Measurements from ENCODE around the gene KLK1. TPM values are rescaled to one million over a fixed set of nuclear protein-coding genes. Genes with fewer than 3 reads are reported as not detected.

Gene KLK1
- total RNA-seq, 2 experiments from 2014 or later: 0.65 to 0.83 TPM

GRCh38 chr19:50861496-50862286 lies 38.1 kb upstream of the KLK1 start:
- ChIA-PET CTCF (no interaction called here), POLR2A (no interaction called here)
- DNase-seq (no peak), ATAC-seq (no peak)
- Mint-ChIP-seq H3K4me1 (ENCODE audit: low read depth) (no peaks in the 10 kb centered on the region), H3K4me3 (no peak overlapping the region), H3K9me3 (no peaks in the 10 kb centered on the region), H3K27me3 (peaks cover 39% of the 10 kb centered on the region), H3K36me3 (ENCODE audit: low read depth) (no peaks in the 10 kb centered on the region), H3K27ac (no peak overlapping the region)
- intact Hi-C loops (cut with micrococcal nuclease): no loop called here
- TF ChIP-seq, protein P1, sequence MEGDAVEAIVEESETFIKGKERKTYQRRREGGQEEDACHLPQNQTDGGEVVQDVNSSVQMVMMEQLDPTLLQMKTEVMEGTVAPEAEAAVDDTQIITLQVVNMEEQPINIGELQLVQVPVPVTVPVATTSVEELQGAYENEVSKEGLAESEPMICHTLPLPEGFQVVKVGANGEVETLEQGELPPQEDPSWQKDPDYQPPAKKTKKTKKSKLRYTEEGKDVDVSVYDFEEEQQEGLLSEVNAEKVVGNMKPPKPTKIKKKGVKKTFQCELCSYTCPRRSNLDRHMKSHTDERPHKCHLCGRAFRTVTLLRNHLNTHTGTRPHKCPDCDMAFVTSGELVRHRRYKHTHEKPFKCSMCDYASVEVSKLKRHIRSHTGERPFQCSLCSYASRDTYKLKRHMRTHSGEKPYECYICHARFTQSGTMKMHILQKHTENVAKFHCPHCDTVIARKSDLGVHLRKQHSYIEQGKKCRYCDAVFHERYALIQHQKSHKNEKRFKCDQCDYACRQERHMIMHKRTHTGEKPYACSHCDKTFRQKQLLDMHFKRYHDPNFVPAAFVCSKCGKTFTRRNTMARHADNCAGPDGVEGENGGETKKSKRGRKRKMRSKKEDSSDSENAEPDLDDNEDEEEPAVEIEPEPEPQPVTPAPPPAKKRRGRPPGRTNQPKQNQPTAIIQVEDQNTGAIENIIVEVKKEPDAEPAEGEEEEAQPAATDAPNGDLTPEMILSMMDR (IDR thresholded peaks at IDR 0.05): no peak

DNA sequence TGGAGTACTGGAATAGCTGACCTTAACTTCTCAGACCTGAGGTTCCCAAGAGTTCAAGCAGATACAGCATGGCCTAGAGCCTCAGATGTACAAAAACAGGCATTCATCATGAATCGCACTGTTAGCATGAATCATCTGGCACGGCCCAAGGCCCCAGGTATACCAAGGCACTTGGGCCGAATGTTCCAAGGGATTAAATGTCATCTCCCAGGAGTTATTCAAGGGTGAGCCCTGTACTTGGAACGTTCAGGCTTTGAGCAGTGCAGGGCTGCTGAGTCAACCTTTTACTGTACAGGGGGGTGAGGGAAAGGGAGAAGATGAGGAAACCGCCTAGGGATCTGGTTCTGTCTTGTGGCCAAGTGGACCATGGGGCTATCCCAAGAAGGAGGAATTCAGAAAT lies 37.4 kb upstream of the KLK1 start:
- DNase-seq (no peak), ATAC-seq (no peak)
- peaks cover 36% of the 10 kb centered on the region for H3K27me3 Mint-ChIP-seq
- intact Hi-C loops (cut with micrococcal nuclease): no loop called here
- ChIA-PET POLR2A (no interaction called here), CTCF (no interaction called here)
- H3K27ac Mint-ChIP-seq: no peak overlapping the region
- H3K4me1 Mint-ChIP-seq (ENCODE audit: low read depth): no peaks in the 10 kb centered on the region
- no peaks in the 10 kb centered on the region for H3K36me3 Mint-ChIP-seq (ENCODE audit: low read depth)
- TF ChIP-seq, protein P1 (IDR thresholded peaks at IDR 0.05): no peak
- no peak overlapping the region for H3K4me3 Mint-ChIP-seq
- H3K9me3 Mint-ChIP-seq: no peaks in the 10 kb centered on the region

- ChIA-PET POLR2A (no interaction called here), CTCF (interaction anchor here (0.6 kb wide), 1 partner anchor 46 kb away, joined by 3 read pairs; no protein-coding TSS in a partner anchor)
- TF ChIP-seq, protein P1 (IDR thresholded peaks at IDR 0.05): no peak
- DNase-seq (no peak), ATAC-seq (no peak)
- Mint-ChIP-seq H3K4me3 (no peak overlapping the region), H3K27me3 (peaks cover 38% of the 10 kb centered on the region), H3K4me1 (ENCODE audit: low read depth) (no peaks in the 10 kb centered on the region), H3K36me3 (ENCODE audit: low read depth) (no peaks in the 10 kb centered on the region), H3K27ac (no peak overlapping the region), H3K9me3 (no peaks in the 10 kb centered on the region)
- intact Hi-C loops (cut with micrococcal nuclease): no loop called here
Measured at GRCh38 chr19:50859849-50860248, 36.3 kb upstream of the KLK1 start.

DNA sequence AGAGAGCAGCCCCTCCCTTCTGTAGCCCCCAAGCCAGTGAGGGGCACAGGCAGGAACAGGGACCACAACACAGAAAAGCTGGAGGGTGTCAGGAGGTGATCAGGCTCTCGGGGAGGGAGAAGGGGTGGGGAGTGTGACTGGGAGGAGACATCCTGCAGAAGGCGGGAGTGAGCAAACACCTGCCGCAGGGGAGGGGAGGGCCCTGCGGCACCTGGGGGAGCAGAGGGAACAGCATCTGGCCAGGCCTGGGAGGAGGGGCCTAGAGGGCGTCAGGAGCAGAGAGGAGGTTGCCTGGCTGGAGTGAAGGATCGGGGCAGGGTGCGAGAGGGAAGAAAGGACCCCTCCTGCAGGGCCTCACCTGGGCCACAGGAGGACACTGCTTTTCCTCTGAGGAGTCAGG lies 35.3 kb upstream of the KLK1 start:
- Mint-ChIP-seq H3K9me3 (no peaks in the 10 kb centered on the region), H3K36me3 (ENCODE audit: low read depth) (no peaks in the 10 kb centered on the region), H3K27me3 (peaks cover 43% of the 10 kb centered on the region), H3K4me1 (ENCODE audit: low read depth) (no peaks in the 10 kb centered on the region), H3K27ac (no peak overlapping the region), H3K4me3 (no peak overlapping the region)
- CTCF ChIA-PET: no interaction called here
- ATAC-seq (no peak), DNase-seq (no peak)
- intact Hi-C loops (cut with micrococcal nuclease): no loop called here
- TF ChIP-seq, protein P1 (IDR thresholded peaks at IDR 0.05): no peak
- POLR2A ChIA-PET: interaction anchor here (0.6 kb wide), 1 partner anchor 192 kb away, joined by 3 read pairs; no protein-coding TSS in a partner anchor

- Mint-ChIP-seq H3K27ac (no peak overlapping the region), H3K4me3 (no peak overlapping the region), H3K9me3 (no peaks in the 10 kb centered on the region), H3K27me3 (peaks cover 42% of the 10 kb centered on the region), H3K4me1 (ENCODE audit: low read depth) (no peaks in the 10 kb centered on the region), H3K36me3 (ENCODE audit: low read depth) (no peaks in the 10 kb centered on the region)
- CTCF ChIA-PET: no interaction called here
- POLR2A ChIA-PET: no interaction called here
- TF ChIP-seq, protein P1 (IDR thresholded peaks at IDR 0.05): no peak
- DNase-seq: no peak
- intact Hi-C loops (cut with micrococcal nuclease): no loop called here
- no peak for ATAC-seq
Measured at GRCh38 chr19:50857366-50857765, 33.8 kb upstream of the KLK1 start.
